ENCODE data around the gene CPSF2.

Gene CPSF2

GRCh38 chr14:92121670-92122350, at the start of gene CPSF2, which contains the start of gene NDUFB1:
Gene CPSF2, plus strand, starts transcription at chr14:92121969. Its CDS starts 9,016 bp downstream, at chr14:92130985.
Gene NDUFB1, minus strand, starts transcription at chr14:92121706. Its CDS starts 4,069 bp downstream, at chr14:92117637.
- DNase-seq = peak; percentile 95

GRCh38 chr14:92074555-92074954, 47.2 kb upstream of the CPSF2 start:
- DNase-seq = no peak

GRCh38 chr14:92088494-92088893, 33.3 kb upstream of the CPSF2 start:
- no peak for DNase-seq

GRCh38 chr14:92093320-92093719, 28.4 kb upstream of the CPSF2 start:
- no peak for DNase-seq

- DNase-seq = no peak
Observed at GRCh38 chr14:92099802-92100201, 22.0 kb upstream of the CPSF2 start.

GRCh38 chr14:92103363-92103989, 18.3 kb upstream of the CPSF2 start:
- no peak for DNase-seq

- DNase-seq = no peak
Observed at GRCh38 chr14:92105073-92105892, 16.5 kb upstream of the CPSF2 start.

- DNase-seq = no peak
Observed at GRCh38 chr14:92105893-92106142, 16.0 kb upstream of the CPSF2 start.

- peak; percentile 94 for DNase-seq
Observed at GRCh38 chr14:92106143-92106926, 15.4 kb upstream of the CPSF2 start, which contains the start of gene ATXN3. Gene ATXN3, minus strand, starts transcription at chr14:92106582. Its CDS starts 30 bp downstream, at chr14:92106552.

GRCh38 chr14:92108345-92109254, 13.2 kb upstream of the CPSF2 start:
- peak; percentile 72 for DNase-seq

GRCh38 chr14:92109490-92109889, 12.3 kb upstream of the CPSF2 start:
- no peak for DNase-seq

GRCh38 chr14:92121207-92121669, 531 bp upstream of the CPSF2 start:
- DNase-seq = no peak

- DNase-seq = no peak
Observed at GRCh38 chr14:92122351-92122677, 545 bp downstream of the CPSF2 start.

GRCh38 chr14:92122761-92123160, 992 bp downstream of the CPSF2 start:
- no peak for DNase-seq

- DNase-seq = no peak
Observed at GRCh38 chr14:92134456-92134855, 12.7 kb downstream of the CPSF2 start.

- DNase-seq = no peak
Observed at GRCh38 chr14:92135269-92135668, 13.5 kb downstream of the CPSF2 start.

- no peak for DNase-seq
Observed at GRCh38 chr14:92143309-92143708, 21.5 kb downstream of the CPSF2 start.

- DNase-seq = no peak
Observed at GRCh38 chr14:92143962-92144361, 22.2 kb downstream of the CPSF2 start.

- DNase-seq = no peak
Observed at GRCh38 chr14:92144708-92145107, 22.9 kb downstream of the CPSF2 start.

GRCh38 chr14:92153581-92153980, 31.8 kb downstream of the CPSF2 start:
- DNase-seq = no peak

- DNase-seq = no peak
Observed at GRCh38 chr14:92154283-92154942, 32.6 kb downstream of the CPSF2 start.

All from activated CD8-positive, alpha-beta memory T cell treated with anti-CD3 and anti-CD28 coated beads for 24 hours (primary cell).